Upper lobe of left lung (tissue), 6 donors: ENCODE results near the gene GNG7. TPM values are rescaled to one million over a fixed set of nuclear protein-coding genes. Genes with fewer than 3 reads are reported as not detected.

ENCODE experiments used
- ATAC-seq, 2 donors: fragments of 200-7000 bp; cut with Tn5 transposase; one replicate each; pipeline ENCODE4 v1.9.1; 2022; ENCODE audit warnings: mild to moderate bottlenecking in 2 of 2, moderate library complexity in 2 of 2; ENCODE audit not compliant: low FRiP score in 2 of 2
- DNase-seq, 2 donors: peaks; one replicate each; pipeline ENCODE4 v3.0.0-alpha.2; 2019 to 2020
- H3K27ac ChIP-seq, 4 donors: fragments of 200-600 bp; sonication (generic); one replicate each; pipeline ENCODE4 v1.5.1; 2016 to 2019
- H3K27me3 ChIP-seq, 4 donors: fragments of 200-600 bp; sonication (generic); one replicate each; pipeline ENCODE4 v1.5.1; 2017 to 2019
- H3K36me3 ChIP-seq, 4 donors: fragments of 200-600 bp; sonication (generic); one replicate each; pipeline ENCODE4 v1.5.1; 2016 to 2019
- H3K4me1 ChIP-seq, 4 donors: fragments of 200-600 bp; sonication (generic); one replicate each; pipeline ENCODE4 v1.5.1; 2018 to 2019
- H3K4me3 ChIP-seq, 4 donors: fragments of 200-600 bp; sonication (generic); one replicate each; pipeline ENCODE4 v1.5.1; 2017 to 2019; ENCODE audit warnings: mild to moderate bottlenecking in 2 of 4, moderate library complexity in 1 of 4
- H3K9me3 ChIP-seq, 4 donors: fragments of 200-600 bp; sonication (generic); one replicate each; pipeline ENCODE4 v1.5.1; 2018 to 2019
- CTCF ChIP-seq, 6 experiments: fragments of 450-650 bp in 4 of 6; fragments of 200-600 bp in 2 of 6; sonication (generic) in 2 of 6; IDR thresholded peaks; one replicate each; pipeline ENCODE4 v1.5.1; 2016 to 2019; ENCODE audit warnings: antibody characterized with exemption in 6 of 6
- EP300 ChIP-seq, 4 donors: sonication (generic); formaldehyde crosslinking; IDR thresholded peaks; one replicate each; pipeline ENCODE4 v1.5.1; 2017; ENCODE audit warnings: antibody characterized with exemption in 4 of 4, control low read depth in 2 of 4
- POLR2A ChIP-seq, 4 donors: fragments of 450-650 bp; IDR thresholded peaks; one replicate each; pipeline ENCODE4 v1.5.1; 2016 to 2017; ENCODE audit warnings: antibody characterized with exemption in 4 of 4, mild to moderate bottlenecking in 2 of 4
- POLR2AphosphoS5 ChIP-seq, 2 donors: sonication (generic); formaldehyde crosslinking; IDR thresholded peaks; one replicate each; pipeline ENCODE4 v1.5.1; 2017; ENCODE audit warnings: antibody characterized with exemption in 2 of 2
- WGBS, 2 donors: methylation state at CpG; one replicate each; pipeline ENCODE4 v1.1.5; 2017 to 2018; 5-methylcytosine and 5-hydroxymethylcytosine counted together
- total RNA-seq, 6 donors: library from RNA; depleted of rRNA in 4 of 6; stranded (reverse); fragments of >200 nt in 4 of 6; gene quantifications; one replicate each; pipeline versions ENCODE4 v1.1.0 to v1.2.1, GENCODE V29; 2016 to 2021
- donor health status: DM: no; HTN: no; CAD: no; lungs with moderate emphysema.
- donor health status: DM: no; HTN: yes; CAD: no; lungs with severe emphysema.

The GNG7 gene
- total RNA-seq, 6 donors from 2014 or later, result 3.5 to 7.7 (median 7.1) TPM

GRCh38 chr19:2555422-2556220 lies 146.9 kb downstream of the GNG7 start:
- Histone ChIP-seq H3K36me3 (no peaks in the 10 kb centered on the region), H3K4me1 (peaks cover 7 to 21% (median 12%) of the 10 kb centered on the region in 4 donors), H3K27ac (no peak overlapping the region), H3K9me3 (no peaks in the 10 kb centered on the region), H3K4me3 (no peak overlapping the region), H3K27me3 (no peaks in the 10 kb centered on the region)
- DNase-seq (peak in 1 of 2 donors; percentile 73), ATAC-seq (peak; percentile 7 to 9)
- WGBS, 2 donors, result 87 to 89% methylated on average over 40 to 41 of the region's 42 CpGs
- no peak for TF ChIP-seq EP300 (IDR thresholded peaks at IDR 0.05)
- no peak for TF ChIP-seq POLR2AphosphoS5 (IDR thresholded peaks at IDR 0.05)
- no peak for TF ChIP-seq CTCF (IDR thresholded peaks at IDR 0.05)
- no peak for TF ChIP-seq POLR2A (IDR thresholded peaks at IDR 0.05)

GRCh38 chr19:2554856-2555255 lies 147.6 kb downstream of the GNG7 start:
- H3K4me1 ChIP-seq, result peaks cover 14 to 29% (median 20%) of the 10 kb centered on the region in 4 donors
- no peaks in the 10 kb centered on the region for H3K36me3 ChIP-seq
- H3K27me3 ChIP-seq, result no peaks in the 10 kb centered on the region
- no peak for DNase-seq
- no peaks in the 10 kb centered on the region for H3K9me3 ChIP-seq
- H3K27ac ChIP-seq, result no peak overlapping the region
- TF ChIP-seq CTCF (IDR thresholded peaks at IDR 0.05) (no peak), POLR2A (IDR thresholded peaks at IDR 0.05) (no peak), POLR2AphosphoS5 (IDR thresholded peaks at IDR 0.05) (no peak), EP300 (IDR thresholded peaks at IDR 0.05) (no peak)
- ATAC-seq, result no peak
- no peak overlapping the region for H3K4me3 ChIP-seq
- WGBS, 2 donors, result 61 to 68% methylated on average over 6 of the region's 6 CpGs

- H3K27me3 ChIP-seq, result no peaks in the 10 kb centered on the region
- no peaks in the 10 kb centered on the region for H3K9me3 ChIP-seq
- H3K36me3 ChIP-seq, result no peaks in the 10 kb centered on the region
- ATAC-seq (no peak), DNase-seq (no peak)
- WGBS, 2 donors, result 80 to 89% methylated on average over 4 of the region's 4 CpGs
- no peak overlapping the region for H3K27ac ChIP-seq
- TF ChIP-seq EP300 (IDR thresholded peaks at IDR 0.05) (no peak), POLR2A (IDR thresholded peaks at IDR 0.05) (no peak), POLR2AphosphoS5 (IDR thresholded peaks at IDR 0.05) (no peak), CTCF (IDR thresholded peaks at IDR 0.05) (no peak)
- no peak overlapping the region for H3K4me3 ChIP-seq
- peaks cover 14 to 41% (median 24%) of the 10 kb centered on the region in 4 donors for H3K4me1 ChIP-seq
Observed at GRCh38 chr19:2553510-2553909, 149.0 kb downstream of the GNG7 start.

- 17 to 28% methylated on average over 11 of the region's 11 CpGs for WGBS, 2 donors
- ATAC-seq (peak in 1 of 2 donors; percentile 24), DNase-seq (no peak)
- Histone ChIP-seq H3K4me1 (peaks cover 14 to 43% (median 24%) of the 10 kb centered on the region in 4 donors), H3K27me3 (no peaks in the 10 kb centered on the region), H3K27ac (peak overlapping the region; percentile 48 to 76 (median 63)), H3K9me3 (no peaks in the 10 kb centered on the region), H3K4me3 (peak overlapping the region in 2 of 4 donors; percentile 3 to 27), H3K36me3 (no peaks in the 10 kb centered on the region)
- TF ChIP-seq POLR2AphosphoS5 (IDR thresholded peaks at IDR 0.05) (peak in 1 of 2 donors; percentile 40), POLR2A (IDR thresholded peaks at IDR 0.05) (no peak)
Observed at GRCh38 chr19:2552859-2553258, 149.6 kb downstream of the GNG7 start.

DNA sequence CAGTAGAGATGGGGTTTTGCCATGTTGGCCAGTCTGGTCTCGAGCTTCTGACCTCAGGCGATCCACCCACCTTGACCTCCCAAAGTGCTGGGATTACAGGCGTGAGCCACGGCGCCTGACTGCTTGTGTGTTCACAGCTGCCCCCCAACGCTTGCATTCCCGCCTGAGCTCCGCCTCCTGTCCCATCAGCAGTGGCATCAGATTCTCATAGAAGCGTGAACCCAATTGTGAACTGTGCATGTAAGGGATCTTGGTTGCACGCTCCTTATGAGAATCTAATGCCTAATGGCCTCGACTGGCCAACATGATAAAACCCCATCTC lies 150.7 kb downstream of the GNG7 start:
- Histone ChIP-seq H3K4me3 (no peak overlapping the region), H3K27me3 (no peaks in the 10 kb centered on the region), H3K36me3 (no peaks in the 10 kb centered on the region), H3K9me3 (no peaks in the 10 kb centered on the region), H3K4me1 (peaks cover 21 to 52% (median 32%) of the 10 kb centered on the region in 4 donors), H3K27ac (peak overlapping the region in 1 of 4 donors; percentile 62)
- no peak for ATAC-seq
- TF ChIP-seq POLR2AphosphoS5 (IDR thresholded peaks at IDR 0.05), result no peak
- TF ChIP-seq EP300 (IDR thresholded peaks at IDR 0.05), result no peak
- no peak for TF ChIP-seq CTCF (IDR thresholded peaks at IDR 0.05)
- no peak for TF ChIP-seq POLR2A (IDR thresholded peaks at IDR 0.05)
- DNase-seq, result no peak
- WGBS, 2 donors, result 88 to 94% methylated on average over 11 of the region's 11 CpGs
